Karpas-422 (cell line): ENCODE measurements around the gene NSA2. TPM values are rescaled to one million over a fixed set of nuclear protein-coding genes. Genes with fewer than 3 reads are reported as not detected.
"Not testable (repeated sequence)": the region's sequence is repeated elsewhere in the genome, so short reads cannot be mapped to it uniquely, and the experiment has no call there.

Experiments used
- DNase-seq: peaks from one replicate; pipeline ENCODE4 v3.0.0-alpha.2; 2015
- H2AFZ ChIP-seq: fragments of 200-600 bp; sonication (generic); 2 replicates; pipeline ENCODE4 v1.6.1; 2014; ENCODE audit warnings: antibody characterized with exemption, low read length, mixed read lengths
- H3K27ac ChIP-seq: fragments of 200-600 bp; sonication (generic); 2 replicates; pipeline ENCODE4 v1.5.1; 2014; ENCODE audit warnings: mild to moderate bottlenecking, low read length, moderate library complexity
- H3K27me3 ChIP-seq: fragments of 200-600 bp; sonication (generic); 2 replicates; pipeline ENCODE4 v1.6.1; 2014; ENCODE audit warnings: low read length, mixed read lengths
- H3K36me3 ChIP-seq: fragments of 200-600 bp; sonication (generic); 2 replicates; pipeline ENCODE4 v1.6.1; 2014; ENCODE audit warnings: low read length, mixed read lengths; ENCODE audit not compliant: insufficient read depth
- H3K4me1 ChIP-seq: fragments of 200-600 bp; sonication (generic); 2 replicates; pipeline ENCODE4 v1.6.1; 2014; ENCODE audit warnings: mild to moderate bottlenecking, low read length, mixed read lengths
- H3K4me2 ChIP-seq: fragments of 200-600 bp; sonication (generic); 2 replicates; pipeline ENCODE4 v1.6.1; 2014; ENCODE audit warnings: low read length, low read depth, mild to moderate bottlenecking; ENCODE audit not compliant: poor library complexity, severe bottlenecking
- H3K4me3 ChIP-seq: fragments of 200-600 bp; sonication (generic); 2 replicates; pipeline ENCODE4 v1.5.1; 2014; ENCODE audit warnings: mild to moderate bottlenecking, antibody characterized with exemption, low read length, mixed read lengths
- H3K79me2 ChIP-seq: fragments of 200-600 bp; sonication (generic); 2 replicates; pipeline ENCODE4 v1.6.1; 2014; ENCODE audit warnings: mild to moderate bottlenecking, low read length, mixed read lengths
- H3K9ac ChIP-seq: fragments of 200-600 bp; sonication (generic); 2 replicates; pipeline ENCODE4 v1.6.0; 2014; ENCODE audit warnings: low read length
- H3K9me2 ChIP-seq: fragments of 200-600 bp; sonication (generic), shearing (Covaris generic); replicated peaks from 2 replicates; pipeline ENCODE4 v1.6.0; 2014; ENCODE audit warnings: mild to moderate bottlenecking, low read length, moderate library complexity; ENCODE audit not compliant: insufficient read depth
- H3K9me3 ChIP-seq: fragments of 300-700, 200-600 bp; sonication (generic); 2 replicates; pipeline ENCODE4 v1.6.1; 2014; ENCODE audit warnings: low read length, mixed read lengths
- H4K20me1 ChIP-seq: fragments of 200-600 bp; sonication (generic); 2 replicates; pipeline ENCODE4 v1.6.1; 2014; ENCODE audit warnings: mild to moderate bottlenecking, antibody characterized with exemption, low read length, low read depth; ENCODE audit not compliant: insufficient read depth
- total RNA-seq: library from RNA; depleted of rRNA; stranded (reverse); fragments of >200 nt; shearing (Covaris generic); gene quantifications from 2 replicates; pipeline ENCODE4 v1.2.3, GENCODE V29; 2014; ENCODE audit warnings: low replicate concordance

The NSA2 gene
- total RNA-seq, 1 experiment from 2014 or later: 117 TPM

DNA sequence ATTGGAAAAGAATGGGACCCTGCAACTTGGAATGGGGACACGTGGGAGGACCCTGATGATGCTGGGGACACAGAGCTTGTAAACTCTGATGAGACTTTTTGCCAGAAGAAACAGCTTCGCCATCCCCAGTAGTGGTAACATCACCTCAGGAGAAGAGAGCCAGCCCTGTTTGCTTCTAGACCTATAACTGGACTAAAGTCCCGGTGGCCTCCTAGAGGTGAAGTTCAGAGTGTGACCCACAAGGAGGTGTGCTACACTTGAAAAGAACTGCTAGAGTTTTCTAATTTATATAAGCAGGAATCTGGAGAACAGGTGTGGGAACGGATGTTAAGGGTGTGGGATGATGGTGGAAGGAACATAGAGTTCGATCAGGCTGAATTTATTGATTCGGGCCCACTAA lies 19.8 kb downstream of the NSA2 start:
- no peaks in the 10 kb centered on the region for H3K36me3 ChIP-seq
- DNase-seq: peak; percentile 53
- H3K79me2 ChIP-seq: no peaks in the 10 kb centered on the region
- H3K4me2 ChIP-seq: no peak overlapping the region
- H3K9me3 ChIP-seq: no peaks in the 10 kb centered on the region
- no peaks in the 10 kb centered on the region for H3K27me3 ChIP-seq
- no peak overlapping the region for H3K4me3 ChIP-seq
- no peaks in the 10 kb centered on the region for H4K20me1 ChIP-seq
- H3K9me2 ChIP-seq: no peaks in the 10 kb centered on the region
- H3K4me1 ChIP-seq: no peaks in the 10 kb centered on the region
- no peak overlapping the region for H3K27ac ChIP-seq
- no peak overlapping the region for H2AFZ ChIP-seq
- no peak overlapping the region for H3K9ac ChIP-seq

- no peak overlapping the region for H3K4me2 ChIP-seq
- H3K79me2 ChIP-seq: no peaks in the 10 kb centered on the region
- no peak overlapping the region for H3K9ac ChIP-seq
- H2AFZ ChIP-seq: no peak overlapping the region
- H3K4me1 ChIP-seq: no peaks in the 10 kb centered on the region
- H3K9me2 ChIP-seq: no peaks in the 10 kb centered on the region
- H3K9me3 ChIP-seq: no peaks in the 10 kb centered on the region
- no peak overlapping the region for H3K4me3 ChIP-seq
- H3K36me3 ChIP-seq: no peaks in the 10 kb centered on the region
- H3K27me3 ChIP-seq: no peaks in the 10 kb centered on the region
- H3K27ac ChIP-seq: no peak overlapping the region
- DNase-seq: no peak
- H4K20me1 ChIP-seq: no peaks in the 10 kb centered on the region
Observed at GRCh38 chr5:74787424-74787823, 20.4 kb downstream of the NSA2 start.

GRCh38 chr5:74791669-74792068 lies 24.6 kb downstream of the NSA2 start:
- H3K9me2 ChIP-seq, H3K79me2 ChIP-seq, H2AFZ ChIP-seq, H3K27me3 ChIP-seq, H3K4me2 ChIP-seq, H3K36me3 ChIP-seq, H3K4me3 ChIP-seq, H3K9me3 ChIP-seq, H3K9ac ChIP-seq, DNase-seq, H3K27ac ChIP-seq, H4K20me1 ChIP-seq, H3K4me1 ChIP-seq: not testable (repeated sequence)

- Histone ChIP-seq H3K9me2 (no peaks in the 10 kb centered on the region), H3K4me2 (no peak overlapping the region), H4K20me1 (no peaks in the 10 kb centered on the region), H3K4me1 (no peaks in the 10 kb centered on the region), H3K4me3 (no peak overlapping the region), H3K27me3 (no peaks in the 10 kb centered on the region), H3K9ac (no peak overlapping the region), H2AFZ (no peak overlapping the region), H3K27ac (no peak overlapping the region), H3K36me3 (no peaks in the 10 kb centered on the region), H3K79me2 (no peaks in the 10 kb centered on the region), H3K9me3 (no peaks in the 10 kb centered on the region)
- DNase-seq: no peak
Observed at GRCh38 chr5:74798977-74799911, 32.2 kb downstream of the NSA2 start.

DNA sequence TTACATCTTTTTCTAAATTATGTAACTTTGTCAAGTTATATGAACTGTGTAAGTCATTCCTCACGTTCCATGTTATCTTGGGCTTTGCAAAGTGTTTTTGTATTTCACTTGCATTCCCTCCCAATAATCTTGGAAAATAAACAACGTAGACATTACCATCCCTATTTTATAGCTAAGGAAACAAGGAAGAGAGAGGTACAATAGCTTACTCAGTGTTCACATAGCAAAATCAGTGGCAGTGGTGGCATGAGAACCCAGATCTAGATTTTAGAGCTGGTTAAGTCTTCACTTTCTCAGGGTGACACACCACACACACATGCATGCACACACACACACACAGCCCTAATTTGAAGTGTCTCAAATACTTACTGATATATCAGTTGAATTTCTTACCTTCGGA lies 34.1 kb downstream of the NSA2 start:
- H3K27ac ChIP-seq: no peak overlapping the region
- H3K36me3 ChIP-seq: no peaks in the 10 kb centered on the region
- no peak overlapping the region for H3K9ac ChIP-seq
- H2AFZ ChIP-seq: no peak overlapping the region
- H3K9me2 ChIP-seq: no peaks in the 10 kb centered on the region
- no peak overlapping the region for H3K4me3 ChIP-seq
- H3K9me3 ChIP-seq: no peaks in the 10 kb centered on the region
- DNase-seq: no peak
- no peak overlapping the region for H3K4me2 ChIP-seq
- H4K20me1 ChIP-seq: no peaks in the 10 kb centered on the region
- no peaks in the 10 kb centered on the region for H3K27me3 ChIP-seq
- no peaks in the 10 kb centered on the region for H3K4me1 ChIP-seq
- H3K79me2 ChIP-seq: no peaks in the 10 kb centered on the region

- Histone ChIP-seq H3K9ac (no peak overlapping the region), H3K4me3 (no peak overlapping the region), H3K27me3 (no peaks in the 10 kb centered on the region), H3K27ac (no peak overlapping the region), H3K9me2 (no peaks in the 10 kb centered on the region), H3K79me2 (no peaks in the 10 kb centered on the region), H2AFZ (no peak overlapping the region), H3K36me3 (no peaks in the 10 kb centered on the region), H3K9me3 (no peaks in the 10 kb centered on the region), H4K20me1 (no peaks in the 10 kb centered on the region), H3K4me2 (no peak overlapping the region), H3K4me1 (no peaks in the 10 kb centered on the region)
- no peak for DNase-seq
Observed at GRCh38 chr5:74801941-74802340, 34.9 kb downstream of the NSA2 start.

GRCh38 chr5:74810915-74811314 lies 43.9 kb downstream of the NSA2 start:
- H3K9ac ChIP-seq: no peak overlapping the region
- H4K20me1 ChIP-seq: no peaks in the 10 kb centered on the region
- no peak overlapping the region for H3K4me2 ChIP-seq
- no peaks in the 10 kb centered on the region for H3K36me3 ChIP-seq
- H3K4me1 ChIP-seq: no peaks in the 10 kb centered on the region
- no peaks in the 10 kb centered on the region for H3K9me3 ChIP-seq
- no peak overlapping the region for H2AFZ ChIP-seq
- H3K79me2 ChIP-seq: no peaks in the 10 kb centered on the region
- no peaks in the 10 kb centered on the region for H3K9me2 ChIP-seq
- no peaks in the 10 kb centered on the region for H3K27me3 ChIP-seq
- no peak for DNase-seq
- H3K4me3 ChIP-seq: no peak overlapping the region
- H3K27ac ChIP-seq: no peak overlapping the region

DNA sequence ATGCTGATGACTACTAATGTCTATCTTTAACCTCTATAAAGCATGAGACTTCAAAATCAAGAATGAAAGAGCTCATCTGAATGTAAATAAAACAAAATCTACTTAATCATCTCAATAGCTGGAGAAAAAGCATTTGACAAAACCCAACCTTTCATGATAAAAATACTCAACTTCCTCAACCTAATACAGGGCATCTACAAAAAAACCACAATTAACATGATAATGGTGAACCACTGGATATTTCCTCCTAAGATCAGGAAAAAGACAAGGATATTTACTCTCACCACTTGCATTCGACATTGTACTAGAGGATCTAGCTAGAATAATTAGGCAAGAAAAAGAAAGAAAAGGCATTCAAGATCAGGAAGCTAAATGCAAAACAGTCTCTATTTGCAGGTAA lies 49.8 kb downstream of the NSA2 start:
- Histone ChIP-seq H3K4me1 (no peaks in the 10 kb centered on the region), H4K20me1 (no peaks in the 10 kb centered on the region), H3K36me3 (no peaks in the 10 kb centered on the region), H3K27me3 (no peaks in the 10 kb centered on the region), H3K9me2 (no peaks in the 10 kb centered on the region), H3K27ac (no peak overlapping the region), H2AFZ (no peak overlapping the region), H3K79me2 (no peaks in the 10 kb centered on the region), H3K4me3 (no peak overlapping the region), H3K4me2 (no peak overlapping the region), H3K9me3 (no peaks in the 10 kb centered on the region), H3K9ac (no peak overlapping the region)
- DNase-seq: no peak
